GM21447 (cell line): ENCODE measurements around the gene NPHS1.
"Not testable (repeated sequence)": the region's sequence is repeated elsewhere in the genome, so short reads cannot be mapped to it uniquely, and the experiment has no call there.

Experiments used
- ATAC-seq: cut with Tn5 transposase; IDR thresholded peaks from one replicate; pipeline ENCODE4 v1.9.1; 2021; ENCODE audit not compliant: unreplicated experiment

The NPHS1 gene

DNA sequence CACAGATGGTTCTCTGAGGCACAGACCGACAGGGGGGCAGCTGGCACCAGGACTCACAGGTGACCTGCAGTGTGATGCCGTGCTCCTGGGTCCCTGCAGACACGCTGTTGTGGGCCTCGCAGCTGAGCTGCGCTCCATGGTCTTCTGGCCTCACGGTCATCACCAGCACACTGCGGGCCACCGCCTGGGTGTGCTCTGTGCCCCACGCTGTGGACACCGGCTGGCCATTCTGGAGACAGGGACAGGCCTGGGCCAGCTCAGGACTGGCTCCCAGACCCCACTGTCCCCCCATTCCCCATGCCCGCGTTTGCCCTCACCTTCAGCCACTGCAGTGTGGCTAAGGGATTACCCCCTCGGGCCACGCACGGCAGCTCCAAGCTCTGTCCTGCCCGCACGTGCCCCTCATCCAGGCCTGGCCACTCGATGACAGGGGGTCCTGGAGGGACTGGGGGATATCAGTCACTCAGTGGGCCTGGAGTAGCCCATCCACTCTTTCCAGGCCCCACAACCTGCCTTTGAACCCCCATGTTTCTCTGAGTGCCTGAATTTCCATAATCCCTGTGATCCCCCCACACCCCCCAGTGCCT is 3.3 kb downstream of the NPHS1 start:
- ATAC-seq = no peak

DNA sequence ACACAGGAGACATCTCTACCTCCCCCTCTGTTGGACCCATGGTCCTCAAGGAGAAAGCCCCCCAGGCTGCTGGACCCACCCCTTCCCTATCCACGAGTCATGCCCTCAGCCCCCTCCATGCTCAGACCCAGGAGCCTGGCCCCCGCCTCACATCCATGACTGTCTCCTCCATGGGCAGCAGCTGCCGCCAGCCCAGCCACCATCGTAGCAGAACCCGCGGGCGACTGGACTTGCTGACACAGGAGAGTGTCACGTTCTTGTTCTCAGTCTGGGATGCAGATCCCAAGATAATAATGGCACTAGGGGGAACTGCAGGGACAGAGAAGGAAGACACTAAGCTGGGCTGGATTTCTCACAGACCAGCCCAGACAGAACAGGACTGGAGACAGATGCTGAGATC is 3.8 kb downstream of the NPHS1 start:
- ATAC-seq = no peak

DNA sequence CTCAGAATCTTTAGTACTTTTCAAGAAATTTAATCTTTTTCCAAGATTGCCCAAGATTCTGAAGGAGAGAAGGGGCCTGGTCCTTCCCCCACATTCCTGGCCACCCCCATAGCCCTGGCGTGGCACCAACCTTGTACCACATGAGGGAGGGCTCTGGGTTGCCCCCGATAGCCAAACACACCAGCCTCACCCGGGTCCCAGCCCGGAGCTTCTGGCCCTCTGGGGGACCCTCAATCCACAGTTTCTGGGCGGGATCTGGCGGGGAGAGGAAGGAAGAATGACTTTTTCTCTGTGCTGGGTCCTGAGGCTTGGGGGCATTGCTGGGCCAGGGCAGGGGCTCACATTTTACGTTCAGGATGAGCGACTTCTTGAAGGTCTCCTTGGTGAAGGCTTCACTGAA is 4.4 kb downstream of the NPHS1 start:
- ATAC-seq = no peak

DNA sequence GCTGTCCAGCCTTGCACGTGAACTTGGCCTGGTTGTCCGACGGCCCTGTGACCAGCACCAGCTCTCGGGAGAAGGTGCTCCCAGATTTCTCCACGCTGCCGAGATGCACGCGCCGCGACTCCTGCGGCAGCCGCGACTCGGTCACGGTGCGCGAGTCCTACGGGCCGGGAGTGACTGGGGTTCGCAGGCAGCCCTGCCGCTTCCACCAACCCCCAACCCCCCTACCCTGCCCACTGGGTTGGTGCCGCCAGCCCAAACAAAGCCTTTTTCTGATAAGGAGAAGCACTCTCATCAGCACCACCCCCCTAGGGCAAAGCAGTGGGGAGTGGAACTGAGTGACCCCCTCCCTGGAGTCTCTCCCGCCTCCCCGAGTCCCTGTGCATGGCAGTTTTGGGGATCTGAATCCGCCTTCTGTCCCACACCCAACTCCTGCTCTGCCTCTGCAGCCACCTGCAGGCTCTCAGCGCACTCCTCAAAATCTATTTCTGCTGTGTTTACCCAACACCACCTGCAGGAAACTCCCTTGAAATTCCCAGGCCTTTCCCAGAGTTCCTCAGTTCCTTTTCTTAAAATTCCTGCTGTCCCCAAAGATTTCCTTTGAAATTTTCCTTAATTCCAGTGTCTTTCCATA is 6.2 kb downstream of the NPHS1 start:
- ATAC-seq = no peak

DNA sequence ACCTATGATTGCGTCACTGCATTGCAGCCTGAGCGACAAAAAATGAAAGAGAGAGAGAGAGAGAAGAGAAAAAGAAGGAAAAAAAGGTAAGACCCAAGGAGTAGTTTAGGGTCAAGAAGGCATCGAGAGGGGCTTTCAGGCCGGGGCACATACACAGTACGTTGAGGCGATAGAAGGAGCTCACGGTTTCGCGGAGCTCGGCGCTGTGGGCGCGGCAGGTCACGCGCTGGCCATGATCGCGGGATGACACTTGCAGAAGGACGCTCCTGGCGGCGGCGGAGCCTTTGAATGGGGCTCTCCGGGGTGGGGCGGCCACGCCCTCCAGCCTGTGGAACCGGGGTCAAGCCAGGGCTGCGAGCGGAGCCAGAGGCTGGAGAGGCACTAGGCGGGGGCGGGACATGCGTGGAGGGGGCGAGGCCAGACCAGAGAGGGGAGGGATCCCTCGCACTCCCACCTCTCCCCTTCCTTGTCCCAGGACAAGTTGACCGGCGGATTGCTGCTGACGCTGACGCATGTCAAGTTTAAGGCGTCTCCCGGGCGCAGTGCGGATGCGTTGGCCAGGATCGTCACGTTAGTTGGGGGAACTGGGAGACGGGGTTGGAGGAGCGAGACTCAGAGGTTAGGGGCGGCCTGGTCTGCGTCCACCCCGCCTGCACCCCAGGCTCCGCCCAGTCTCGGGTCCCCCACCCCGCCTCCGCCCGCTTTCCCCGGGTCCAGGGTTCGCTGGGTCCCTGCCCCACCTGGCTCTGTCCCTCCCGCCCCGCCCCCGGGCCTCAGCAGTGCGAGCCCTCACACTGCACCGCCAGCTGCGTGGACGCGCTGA is 6.9 kb downstream of the NPHS1 start:
- no peak for ATAC-seq

DNA sequence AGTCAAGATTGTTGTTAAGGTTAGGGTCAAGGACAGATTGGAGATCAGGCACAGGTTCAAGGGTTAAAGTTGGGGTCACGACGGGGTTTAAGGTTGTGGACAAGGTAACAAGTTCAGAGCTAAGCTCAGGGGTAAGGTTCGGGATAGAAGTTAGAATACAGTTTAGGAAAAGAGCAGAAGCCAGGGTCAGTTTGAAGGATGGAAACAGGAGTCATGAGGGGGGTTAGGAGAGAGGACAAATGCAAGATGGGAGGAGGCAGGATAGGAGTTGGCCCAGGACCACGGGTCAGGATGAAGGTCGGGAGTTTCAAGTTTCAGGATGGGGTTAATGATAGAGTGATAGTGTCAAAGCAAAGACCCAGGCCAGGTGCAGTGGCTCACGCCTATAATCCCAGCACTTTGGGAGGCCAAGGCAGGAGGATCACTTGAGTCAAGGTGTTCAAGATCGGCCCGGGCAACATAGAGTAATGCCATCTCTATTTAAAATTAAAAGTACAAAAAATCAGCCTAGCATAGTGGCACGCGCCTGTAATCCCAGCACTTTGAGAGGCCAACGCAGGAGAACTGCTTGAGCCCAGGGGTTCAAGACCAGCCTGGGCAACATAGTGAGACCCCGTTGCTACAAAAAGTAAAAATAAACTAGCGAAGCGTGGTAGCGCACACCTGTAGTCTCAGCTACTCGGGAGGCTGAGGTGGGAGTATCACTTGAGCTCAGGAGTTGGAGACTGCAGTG is 7.7 kb downstream of the NPHS1 start:
- ATAC-seq = no peak

DNA sequence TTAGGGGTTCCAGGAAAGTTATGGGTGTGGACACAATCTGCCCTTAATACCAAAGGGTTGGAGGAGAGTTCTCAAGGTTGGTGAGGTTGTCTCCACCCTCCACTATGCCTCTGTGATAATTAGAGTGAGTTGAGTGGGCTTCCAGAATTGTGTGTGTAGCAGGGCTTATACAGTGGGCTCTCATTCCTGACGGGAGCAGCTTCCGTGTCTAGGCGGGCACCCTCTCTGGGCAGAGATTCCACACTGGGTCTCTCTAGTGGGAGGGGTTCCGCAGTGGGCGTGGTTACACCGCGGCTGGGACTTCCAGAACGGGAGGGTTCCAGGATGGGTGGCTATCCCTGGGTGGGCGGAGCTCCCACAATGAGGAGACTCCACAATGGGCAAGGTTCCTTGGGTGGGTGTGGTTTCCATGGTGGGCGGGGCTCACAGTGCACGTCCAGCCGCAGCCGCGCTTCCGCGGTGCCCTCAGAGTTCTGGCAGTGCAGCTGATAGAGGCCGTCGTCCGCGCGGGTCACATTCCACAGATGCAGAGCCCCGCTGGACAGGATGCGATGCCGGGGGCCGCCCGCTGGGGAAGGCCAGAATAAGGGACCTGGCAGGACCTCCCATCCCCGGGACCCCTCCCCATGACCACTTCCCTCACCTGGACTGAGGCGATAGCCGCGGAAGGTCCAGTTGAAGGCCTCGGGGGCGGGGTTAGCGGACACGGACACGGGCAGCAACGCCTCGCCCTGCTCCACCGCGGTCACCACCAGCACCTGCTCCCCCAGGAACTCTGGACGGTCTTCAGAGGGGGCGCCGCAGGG is 8.4 kb downstream of the NPHS1 start:
- no peak for ATAC-seq

DNA sequence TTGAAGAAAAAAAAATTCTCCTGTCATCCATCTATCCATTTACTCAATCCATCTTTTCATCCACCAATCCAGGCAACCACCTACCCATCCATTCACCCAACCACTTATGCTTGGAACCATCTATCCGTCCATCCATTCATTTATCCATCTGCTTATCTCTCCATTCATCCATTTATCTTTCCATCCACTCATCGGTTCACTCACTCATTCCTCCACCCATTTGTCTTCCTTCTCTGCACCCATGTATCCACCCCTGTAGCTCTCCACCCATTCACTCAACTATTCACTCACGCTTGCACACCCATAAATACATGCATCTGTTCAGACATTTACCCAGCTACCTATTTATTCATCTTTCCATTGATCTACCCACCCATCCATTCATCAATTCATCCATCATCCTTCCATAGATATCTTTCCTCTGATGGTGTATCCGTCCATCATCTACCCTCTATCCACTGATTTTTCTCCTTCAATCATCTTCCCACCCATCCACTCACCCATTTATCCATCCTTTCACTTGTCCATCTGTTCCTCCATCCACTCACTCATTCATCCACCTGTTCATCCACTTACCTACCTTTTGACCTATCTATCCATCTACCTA is 9.5 kb downstream of the NPHS1 start:
- ATAC-seq = no peak

DNA sequence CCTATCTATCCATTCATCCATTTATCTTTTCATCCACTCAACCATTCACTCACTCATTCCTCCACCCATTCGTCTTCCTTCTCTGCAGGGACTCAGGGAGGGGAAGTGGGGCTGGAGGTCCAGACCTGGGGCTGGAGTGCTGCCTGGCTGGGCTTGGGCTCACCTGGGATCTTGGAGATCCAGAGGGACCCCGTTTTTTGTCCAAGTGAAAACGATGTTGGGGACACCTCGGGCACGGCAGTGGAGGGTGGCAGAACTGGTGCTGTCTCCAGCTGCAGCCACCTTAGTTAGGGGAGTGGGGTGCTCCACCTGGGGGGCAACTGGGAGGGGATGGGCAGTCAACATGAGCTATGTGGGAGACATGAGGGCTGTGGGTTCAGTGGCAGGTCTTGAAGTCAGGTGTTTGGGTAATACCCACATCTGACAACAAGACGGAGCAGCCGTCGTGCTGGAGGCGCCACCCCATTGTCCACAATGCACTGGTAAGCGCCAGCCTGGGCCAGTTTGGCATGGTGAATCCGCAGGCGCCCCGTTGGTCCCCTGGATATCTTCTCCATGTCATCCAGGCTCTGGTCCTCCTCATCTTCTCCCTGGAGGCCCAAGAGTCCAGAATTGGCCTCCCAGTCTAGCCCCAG is 10.2 kb downstream of the NPHS1 start:
- ATAC-seq = no peak

DNA sequence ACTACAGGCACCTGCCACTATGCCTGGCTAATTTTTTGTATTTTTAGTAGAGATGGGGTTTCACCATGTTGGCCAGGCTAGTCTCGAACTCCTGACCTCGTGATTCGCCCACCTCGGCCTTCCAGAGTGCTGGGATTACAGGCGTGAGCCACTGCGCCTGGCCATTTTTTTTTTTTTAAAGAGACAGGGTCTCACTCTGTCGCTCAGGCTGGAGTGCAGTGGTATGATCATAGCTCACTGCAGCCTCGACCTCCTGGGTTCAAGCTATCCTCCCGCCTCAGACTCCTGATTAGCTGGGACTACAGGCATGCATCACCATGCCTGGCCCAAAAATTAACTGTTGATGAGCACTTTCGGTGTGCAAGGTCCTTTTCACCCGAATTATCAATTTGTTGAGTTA is 16.2 kb downstream of the NPHS1 start:
- ATAC-seq = not testable (repeated sequence)

DNA sequence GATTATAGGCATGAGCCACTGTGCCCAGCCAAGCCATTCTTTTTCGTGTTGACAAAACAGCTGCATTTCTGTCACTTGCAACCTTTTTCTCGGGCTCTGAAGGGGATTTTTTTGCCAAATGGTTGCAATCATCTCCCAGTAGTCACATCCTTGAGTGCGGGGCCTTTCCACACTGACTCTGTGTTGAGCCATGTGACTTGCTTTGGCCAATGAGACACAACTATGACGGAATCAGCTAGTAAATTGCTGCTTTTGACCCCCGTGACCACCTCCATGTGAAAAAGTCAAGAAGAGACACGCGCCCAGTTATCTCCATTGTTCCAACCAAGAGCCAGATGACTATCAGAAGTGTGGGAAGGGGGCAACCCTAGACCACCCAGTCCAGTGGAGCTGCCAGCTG is 18.3 kb downstream of the NPHS1 start:
- ATAC-seq = no peak

DNA sequence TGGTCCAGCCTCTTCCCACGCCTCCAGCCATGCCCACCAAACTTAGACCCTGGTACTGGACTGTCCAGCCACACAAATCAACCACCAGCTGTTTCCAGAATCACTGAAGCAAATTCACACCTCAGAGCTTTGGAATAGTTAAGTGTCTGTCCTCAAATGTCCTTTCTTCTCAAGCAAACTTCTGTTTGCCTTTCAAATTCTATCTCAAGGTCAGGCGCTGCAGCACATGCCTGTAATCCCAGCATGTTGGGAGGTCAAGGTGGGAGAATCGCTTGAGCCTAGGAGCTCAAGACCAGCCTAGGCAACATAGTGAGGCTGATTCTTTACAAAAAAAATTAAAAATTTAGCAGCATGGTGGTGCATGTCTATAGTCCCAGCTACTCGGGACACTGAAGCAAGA is 20.2 kb downstream of the NPHS1 start:
- no peak for ATAC-seq

DNA sequence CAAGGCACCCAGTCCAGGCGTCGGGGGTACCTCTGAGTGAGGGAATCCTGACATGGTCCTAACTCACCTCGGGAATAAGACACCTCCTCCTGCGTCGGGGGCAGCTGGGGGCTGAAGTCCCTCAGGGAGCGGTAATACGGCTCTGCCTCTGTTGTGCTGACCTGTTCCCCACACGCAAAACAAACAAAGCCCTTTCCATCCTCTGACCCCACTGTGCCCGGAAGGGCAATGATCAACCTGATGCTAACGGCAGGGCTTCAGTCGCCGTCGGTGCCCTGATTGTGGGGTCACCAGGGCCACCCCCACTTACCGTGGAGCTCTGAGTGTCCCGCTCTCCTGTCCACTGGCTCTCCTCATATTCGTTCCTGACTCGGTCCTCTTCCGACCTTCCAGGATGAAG is 21.3 kb downstream of the NPHS1 start:
- ATAC-seq = no peak

DNA sequence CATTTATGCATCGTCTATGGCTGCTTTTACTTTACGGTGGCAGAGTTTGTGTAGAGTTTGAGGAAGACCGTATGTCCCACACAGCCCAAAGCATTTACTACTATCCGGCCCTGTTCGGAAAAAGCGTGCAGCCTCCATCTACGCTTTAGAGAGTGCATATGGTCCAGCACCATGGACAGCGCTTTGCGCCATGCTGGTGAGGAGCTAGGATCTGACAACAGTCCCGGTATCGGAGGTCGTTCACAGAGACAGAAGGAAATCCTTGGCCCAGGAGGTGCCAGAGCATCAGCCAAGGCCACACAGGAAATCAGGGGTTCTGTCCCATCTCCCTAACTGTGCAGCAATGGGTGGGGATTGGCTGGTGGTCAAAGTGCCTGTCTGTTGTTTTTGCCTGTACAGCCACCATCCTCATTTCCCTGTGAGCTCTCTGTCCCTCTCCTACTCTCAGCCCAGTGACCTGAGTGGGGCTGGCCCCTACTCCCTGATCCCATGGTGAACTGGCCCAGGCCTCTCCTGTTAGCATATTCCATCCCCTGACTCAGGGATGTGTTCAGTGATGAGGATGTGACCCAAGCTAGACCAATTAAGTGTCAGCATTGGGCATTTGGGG is 23.5 kb downstream of the NPHS1 start:
- no peak for ATAC-seq

DNA sequence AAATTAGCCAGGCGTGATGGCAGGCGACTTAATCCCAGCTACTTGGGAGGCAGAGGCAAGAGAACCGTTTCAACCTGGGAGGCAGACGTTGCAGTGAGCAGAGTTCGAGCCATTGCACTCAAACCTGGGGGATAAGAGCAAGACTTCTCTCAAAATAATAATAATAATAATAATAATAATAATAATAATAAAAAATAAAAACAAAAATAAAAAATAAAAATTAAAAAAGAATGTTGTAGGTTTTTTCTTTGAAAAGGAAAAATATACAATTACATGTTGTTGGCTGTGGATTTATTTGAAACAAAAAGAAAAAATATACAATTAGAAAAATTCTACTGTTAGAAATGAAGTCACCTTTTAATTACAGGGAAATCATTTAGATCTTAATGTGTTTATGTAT is 28.2 kb downstream of the NPHS1 start:
- ATAC-seq = no peak

DNA sequence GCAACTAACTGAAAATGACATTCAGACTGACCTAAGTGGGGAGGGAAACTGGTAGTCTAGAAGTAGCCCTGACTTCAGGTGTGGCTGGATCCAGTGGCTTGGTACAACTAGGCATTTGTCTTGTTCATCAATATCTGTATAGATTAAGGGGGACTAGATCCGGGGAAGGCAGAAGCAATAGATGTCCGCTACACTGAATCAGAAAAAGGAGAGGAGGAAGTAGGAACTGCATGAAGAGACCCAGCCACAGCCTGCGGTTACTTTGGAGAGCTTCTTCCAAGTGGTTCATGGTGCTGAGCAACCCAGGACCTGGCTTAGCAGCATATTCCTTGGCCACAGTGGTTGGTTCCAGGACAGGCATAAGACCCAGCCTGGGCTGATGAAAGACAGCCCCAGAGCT is 29.7 kb downstream of the NPHS1 start:
- no peak for ATAC-seq

DNA sequence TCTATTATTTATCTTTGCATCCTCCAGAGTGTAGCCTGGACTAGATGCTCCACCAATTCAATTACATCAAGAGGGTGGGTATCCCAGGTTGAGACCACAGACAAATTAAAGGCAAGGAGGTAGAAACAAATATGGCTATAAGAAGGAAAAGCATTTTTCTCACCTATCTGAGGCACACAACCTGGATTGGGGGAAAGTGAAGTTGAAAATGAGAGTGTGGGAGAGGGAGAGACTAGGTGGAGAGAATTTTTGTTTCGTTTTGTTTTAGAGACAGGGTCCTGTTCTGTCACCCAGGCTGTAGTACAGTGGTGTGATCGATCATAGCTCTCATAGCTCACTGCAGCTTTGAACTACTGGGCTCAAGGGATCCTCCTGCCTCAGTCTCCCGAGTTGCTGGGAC is 33.9 kb downstream of the NPHS1 start:
- no peak for ATAC-seq

DNA sequence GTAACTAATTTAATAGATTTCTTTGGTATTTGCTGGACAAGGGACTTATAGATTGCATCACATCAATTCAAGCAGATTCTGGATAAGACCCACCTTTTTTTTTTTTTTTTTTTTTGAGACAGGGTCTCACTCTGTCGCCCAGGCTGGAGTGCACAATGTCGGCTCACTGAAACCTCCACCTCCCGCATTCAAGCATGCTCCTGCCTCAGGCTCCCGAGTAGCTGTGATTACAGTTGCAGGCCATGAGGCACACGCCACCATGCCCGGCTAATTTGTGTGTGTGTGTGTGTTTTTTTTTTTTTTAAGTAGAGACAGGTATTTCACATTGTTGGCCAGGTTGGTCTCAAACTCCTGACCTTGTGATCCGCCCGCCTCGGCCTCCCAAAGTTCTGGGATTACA is 35.5 kb downstream of the NPHS1 start:
- no peak for ATAC-seq

DNA sequence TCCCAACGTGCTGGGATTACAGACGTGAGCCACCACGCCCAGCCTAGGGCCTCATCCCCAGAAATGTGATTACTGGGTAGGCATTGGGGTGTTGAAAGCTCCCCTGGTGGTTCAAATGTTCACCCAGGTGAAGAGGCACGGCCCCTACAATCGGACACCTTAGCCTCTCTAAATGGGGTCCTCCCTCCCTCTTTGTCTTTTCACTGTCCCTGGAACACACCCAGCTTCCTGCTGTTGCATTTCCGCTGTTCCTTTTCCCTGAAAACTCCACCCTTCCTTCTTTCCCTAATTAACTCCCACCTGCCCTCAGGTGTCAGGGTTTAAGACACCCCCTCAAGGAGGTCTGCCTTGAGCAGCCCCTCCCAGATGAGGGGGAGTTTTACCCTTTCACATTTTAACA is 36.0 kb downstream of the NPHS1 start:
- ATAC-seq = no peak
